Measurements from ENCODE around the gene CORO7. TPM values are rescaled to one million over a fixed set of nuclear protein-coding genes. Genes with fewer than 3 reads are reported as not detected.
A peak's percentile ranks its signal among the peaks of the same experiment; 100 is the strongest.

CORO7 gene
- total and polyA plus RNA-seq, 2 donors (not counting 1 experiment from before 2014, with no cell fraction given) = 117 to 230 TPM

DNA sequence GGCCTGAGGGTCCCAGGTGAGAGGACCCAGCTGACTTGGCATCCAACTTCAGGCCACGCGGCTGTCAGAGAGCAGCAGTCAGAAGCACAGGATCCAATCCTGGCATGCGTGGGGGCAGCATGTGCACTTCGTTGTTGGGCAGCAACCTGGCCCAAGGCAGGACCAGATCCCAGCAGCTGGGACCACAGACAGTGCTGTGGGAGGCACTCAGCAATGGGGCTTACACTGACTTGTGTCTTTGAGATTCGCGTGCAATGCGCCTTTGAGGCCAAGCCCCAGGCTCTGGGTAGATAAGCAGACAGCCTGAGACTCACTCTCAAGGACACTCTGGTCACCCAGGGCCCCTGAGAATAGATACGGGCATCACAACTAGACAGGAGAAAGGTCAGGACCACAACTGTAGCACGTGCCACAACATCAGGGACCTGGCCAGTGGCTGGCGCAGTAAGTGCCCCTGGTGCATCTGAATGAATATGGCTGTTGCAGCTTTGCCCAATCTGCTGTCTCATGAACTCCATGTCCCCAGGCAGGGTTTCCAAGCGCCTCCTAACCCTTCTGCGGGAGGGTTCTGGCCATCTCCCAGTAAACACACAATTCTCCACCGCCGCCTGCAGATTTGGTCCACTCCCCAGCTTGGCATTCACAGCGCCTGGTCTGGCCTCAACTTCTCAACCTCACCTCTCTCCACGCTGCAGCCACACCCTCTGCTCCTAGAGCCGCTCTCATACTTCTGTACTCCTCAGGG lies 68.5 kb downstream of the CORO7 start:
- Mint-ChIP-seq H3K4me1 (peaks cover 24% of the 10 kb centered on the region), H3K27me3 (no peaks in the 10 kb centered on the region), H3K4me3 (peak overlapping the region; percentile 24), H3K9me3 (ENCODE audit: insufficient read depth) (no peaks in the 10 kb centered on the region), H3K27ac (no peak overlapping the region)
- no peak overlapping the region for H2AFZ ChIP-seq (ENCODE audit: insufficient read depth, low read depth, low read length, poor library complexity, severe bottlenecking)
- no peak overlapping the region for H3K9ac ChIP-seq (ENCODE audit: low read length)
- H3K4me2 ChIP-seq (replicated peaks; ENCODE audit: low read depth, low read length, poor library complexity, severe bottlenecking) = no peak overlapping the region
- peaks cover 51% of the 10 kb centered on the region for H4K20me1 ChIP-seq (ENCODE audit: control insufficient read depth, insufficient read depth, low read length, poor library complexity, severe bottlenecking)
- ATAC-seq (ENCODE audit: low read depth) (no peak), DNase-seq (no peak)
- WGBS (ENCODE audit: insufficient coverage) = 96% methylated on average over 17 of the region's 17 CpGs
- no peak overlapping the region for H3K27ac ChIP-seq (ENCODE audit: low read length in 2 of 2)
- peaks cover 0 to 1% of the 10 kb centered on the region in 2 experiments for H3K36me3 ChIP-seq (replicated peaks in 1 of 2; ENCODE audit: control extremely low read depth in 1 of 2, control insufficient read depth in 1 of 2, extremely low read depth in 1 of 2, insufficient read depth in 2 of 2, low read length in 1 of 2)
- TF ChIP-seq CTCF (IDR thresholded peaks at IDR 0.05) = no peak
- no peak for TF ChIP-seq EZH2 (IDR thresholded peaks at IDR 0.05; ENCODE audit: borderline replicate concordance, insufficient read depth, low read depth, low read length, poor library complexity, severe bottlenecking)
- H3K79me2 ChIP-seq (ENCODE audit: control insufficient read depth, insufficient read depth, low read length) = peaks cover 54% of the 10 kb centered on the region
- H3K4me3 ChIP-seq (ENCODE audit: control extremely low read depth in 1 of 5, extremely low read depth in 1 of 5, insufficient read depth in 1 of 5, low read depth in 2 of 5, low read length in 4 of 5) = no peak overlapping the region
- ChIA-PET CTCF (interaction anchor here (0.6 to 2.0 kb wide), 3 partner anchors 55 to 738 kb away, joined by 3 to 5 read pairs (median 4); no protein-coding TSS in a partner anchor), POLR2A (no interaction called here)
- no peaks in the 10 kb centered on the region for H3K9me3 ChIP-seq (ENCODE audit: control extremely low read depth in 1 of 3, control insufficient read depth in 2 of 3, insufficient read depth in 1 of 3, low read length in 2 of 3)
- intact Hi-C loops (cut with micrococcal nuclease) = no loop called here
- no peaks in the 10 kb centered on the region for H3K27me3 ChIP-seq (replicated peaks in 1 of 4; ENCODE audit: control extremely low read depth in 1 of 4, control insufficient read depth in 3 of 4, insufficient read depth in 4 of 4, low read length in 3 of 4)
- H3K4me1 ChIP-seq (ENCODE audit: control insufficient read depth in 2 of 2, insufficient read depth in 2 of 2, low read length in 2 of 2) = peaks cover 9 to 17% of the 10 kb centered on the region in 2 donors

DNA sequence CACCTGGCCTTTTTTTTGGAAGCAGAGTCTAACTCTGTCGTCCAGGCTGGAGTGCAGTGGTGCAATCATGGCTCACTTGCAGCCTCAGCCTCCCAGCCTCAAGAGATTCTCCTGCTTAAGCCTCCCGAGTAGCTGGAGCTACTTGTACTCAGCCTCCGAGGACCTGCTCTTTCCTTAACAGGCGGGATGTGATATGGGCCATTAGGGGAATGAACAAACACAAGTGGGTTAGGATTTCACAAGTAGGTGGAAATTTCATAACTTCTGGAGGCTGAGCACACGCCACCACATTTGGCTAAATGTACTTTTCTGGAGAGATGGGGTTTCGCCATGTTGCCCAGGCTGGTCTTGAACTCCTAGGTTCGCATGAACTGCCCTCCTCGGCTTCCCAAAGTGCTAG lies 69.4 kb downstream of the CORO7 start:
- DNase-seq (no peak), ATAC-seq (ENCODE audit: low read depth) (no peak)
- Mint-ChIP-seq H3K27me3 (no peaks in the 10 kb centered on the region), H3K9me3 (ENCODE audit: insufficient read depth) (no peaks in the 10 kb centered on the region), H3K27ac (no peak overlapping the region), H3K4me3 (no peak overlapping the region), H3K4me1 (peaks cover 24% of the 10 kb centered on the region)
- TF ChIP-seq EZH2 (IDR thresholded peaks at IDR 0.05; ENCODE audit: borderline replicate concordance, insufficient read depth, low read depth, low read length, poor library complexity, severe bottlenecking) (no peak), CTCF (IDR thresholded peaks at IDR 0.05) (no peak)
- no peak overlapping the region for H3K9ac ChIP-seq (ENCODE audit: low read length)
- 95% methylated on average over 7 of the region's 8 CpGs for WGBS (ENCODE audit: insufficient coverage)
- no peak overlapping the region for H2AFZ ChIP-seq (ENCODE audit: insufficient read depth, low read depth, low read length, poor library complexity, severe bottlenecking)
- H3K79me2 ChIP-seq (ENCODE audit: control insufficient read depth, insufficient read depth, low read length) = peaks cover 60% of the 10 kb centered on the region
- H3K9me3 ChIP-seq (ENCODE audit: control extremely low read depth in 1 of 3, control insufficient read depth in 2 of 3, insufficient read depth in 1 of 3, low read length in 2 of 3) = no peaks in the 10 kb centered on the region
- CTCF ChIA-PET = interaction anchor here (1.7 to 2.0 kb wide), 2 partner anchors 12 to 56 kb away, joined by 5 to 7 read pairs; no protein-coding TSS in a partner anchor
- H3K4me3 ChIP-seq (ENCODE audit: control extremely low read depth in 1 of 5, extremely low read depth in 1 of 5, insufficient read depth in 1 of 5, low read depth in 2 of 5, low read length in 4 of 5) = no peak overlapping the region
- peaks cover 9 to 17% of the 10 kb centered on the region in 2 donors for H3K4me1 ChIP-seq (ENCODE audit: control insufficient read depth in 2 of 2, insufficient read depth in 2 of 2, low read length in 2 of 2)
- no peaks in the 10 kb centered on the region for H3K27me3 ChIP-seq (replicated peaks in 1 of 4; ENCODE audit: control extremely low read depth in 1 of 4, control insufficient read depth in 3 of 4, insufficient read depth in 4 of 4, low read length in 3 of 4)
- H3K27ac ChIP-seq (ENCODE audit: low read length in 2 of 2) = no peak overlapping the region
- intact Hi-C loops (cut with micrococcal nuclease) = no loop called here
- POLR2A ChIA-PET = no interaction called here
- peaks cover 54% of the 10 kb centered on the region for H4K20me1 ChIP-seq (ENCODE audit: control insufficient read depth, insufficient read depth, low read length, poor library complexity, severe bottlenecking)
- H3K4me2 ChIP-seq (replicated peaks; ENCODE audit: low read depth, low read length, poor library complexity, severe bottlenecking) = no peak overlapping the region
- peaks cover 0 to 1% of the 10 kb centered on the region in 2 experiments for H3K36me3 ChIP-seq (replicated peaks in 1 of 2; ENCODE audit: control extremely low read depth in 1 of 2, control insufficient read depth in 1 of 2, extremely low read depth in 1 of 2, insufficient read depth in 2 of 2, low read length in 1 of 2)
